Measurements from ENCODE around the gene CA6. TPM values are rescaled to one million over a fixed set of nuclear protein-coding genes. Genes with fewer than 3 reads are reported as not detected.
"Not testable (repeated sequence)": the region's sequence is repeated elsewhere in the genome, so short reads cannot be mapped to it uniquely, and the experiment has no call there.

Gene CA6
- not detected in 2 replicates for total RNA-seq

DNA sequence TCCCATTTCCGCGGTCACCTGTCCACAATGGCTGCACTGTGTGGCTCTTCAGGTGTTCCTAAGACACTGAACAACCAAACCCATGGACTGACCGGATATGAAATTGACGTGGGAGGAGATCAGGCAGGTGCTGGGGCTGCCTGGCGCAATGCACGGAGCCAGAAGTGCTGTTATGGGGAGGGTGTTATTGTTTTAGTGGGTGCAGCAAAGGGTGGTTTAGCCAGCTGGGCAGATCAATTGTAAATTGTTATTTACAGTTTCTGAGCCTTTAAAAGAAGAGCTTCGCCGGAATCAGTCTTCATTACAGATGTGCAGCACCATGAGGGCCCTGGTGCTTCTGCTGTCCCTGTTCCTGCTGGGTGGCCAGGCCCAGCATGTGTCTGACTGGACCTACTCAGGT lies at the start of gene CA6:
CA6 (plus strand) TSS at position 301 of the 400 bp plus-strand sequence; CDS start at position 320, 19 bp downstream.
- DNase-seq (ENCODE audit: low read depth in 2 of 2), result no peak

DNA sequence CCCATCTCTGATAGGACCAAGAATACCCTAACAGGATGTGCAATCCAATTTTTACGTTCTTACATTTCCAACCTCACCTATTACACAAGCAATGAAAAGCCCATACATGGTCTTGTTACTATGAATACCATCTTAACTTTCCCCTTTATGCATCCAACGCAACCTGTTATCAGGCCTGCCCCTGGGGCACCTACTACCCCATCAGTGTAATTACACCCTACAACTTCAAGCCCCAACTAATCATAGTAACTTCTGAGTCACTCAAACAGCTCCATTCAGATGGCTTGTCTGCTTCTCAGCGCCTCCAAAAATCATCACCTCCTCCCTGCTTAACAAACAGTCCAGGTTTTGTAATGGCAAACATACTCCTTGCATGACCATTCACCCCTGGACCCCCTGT lies 48.9 kb upstream of the CA6 start:
- not testable (repeated sequence) for DNase-seq (ENCODE audit: low read depth in 2 of 2)

DNA sequence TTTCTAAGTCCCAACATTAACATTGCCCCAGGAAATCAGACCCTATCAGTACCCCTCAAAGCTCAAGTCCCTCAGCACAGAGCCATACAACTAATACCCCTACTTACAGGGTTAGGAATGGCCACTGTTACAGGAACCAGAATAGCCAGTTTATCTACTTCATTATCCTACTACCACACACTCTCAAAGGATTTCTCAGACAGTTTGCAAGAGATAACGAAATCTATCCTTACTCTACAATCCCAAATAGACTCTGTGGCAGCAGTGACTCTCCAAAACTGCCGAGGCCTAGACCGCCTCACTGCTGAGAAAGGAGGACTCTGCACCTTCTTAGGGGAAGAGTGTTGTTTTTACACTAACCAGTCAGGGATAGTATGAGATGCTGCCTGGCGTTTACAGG lies 48.2 kb upstream of the CA6 start:
- DNase-seq (ENCODE audit: low read depth in 2 of 2), result not testable (repeated sequence)

DNA sequence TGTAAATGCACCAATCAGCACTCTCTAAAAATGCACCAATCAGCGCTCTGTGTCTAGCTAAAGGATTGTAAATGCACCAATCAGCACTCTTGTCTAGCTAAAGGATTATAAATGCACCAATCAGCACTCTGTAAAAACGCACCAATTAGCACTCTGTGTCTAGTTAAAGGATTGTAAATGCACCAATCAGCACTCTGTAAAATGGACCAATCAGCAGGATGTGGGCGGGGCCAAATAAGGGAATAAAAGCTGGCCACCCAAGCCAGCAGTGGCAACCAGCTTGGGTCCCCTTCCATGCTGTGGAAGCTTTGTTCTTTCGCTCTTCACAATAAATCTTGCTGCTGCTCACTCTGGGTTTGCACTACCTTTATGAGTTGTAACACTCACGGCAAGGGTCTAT lies 47.2 kb upstream of the CA6 start:
- not testable (repeated sequence) for DNase-seq (ENCODE audit: low read depth in 2 of 2)

DNA sequence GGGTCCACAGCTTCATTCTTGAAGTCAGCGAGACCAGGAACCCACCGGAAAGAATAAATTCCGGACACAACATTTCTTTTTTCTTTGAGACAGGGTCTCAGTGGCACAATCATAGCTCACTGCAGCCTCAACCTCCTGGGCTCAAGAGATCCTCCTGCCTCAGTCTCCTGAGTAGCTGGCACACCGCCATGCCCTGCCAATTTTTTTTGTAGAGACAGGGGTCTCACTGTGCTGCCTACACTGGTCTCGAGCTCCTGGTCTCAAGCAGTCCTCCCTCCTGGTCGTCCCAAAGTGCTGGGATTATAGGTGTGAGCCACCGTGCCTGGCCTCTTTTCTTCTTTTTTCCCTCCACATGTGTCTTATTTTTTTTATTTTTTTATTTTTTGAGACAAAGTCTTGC lies 46.6 kb upstream of the CA6 start:
- DNase-seq (ENCODE audit: low read depth in 2 of 2), result no peak

DNA sequence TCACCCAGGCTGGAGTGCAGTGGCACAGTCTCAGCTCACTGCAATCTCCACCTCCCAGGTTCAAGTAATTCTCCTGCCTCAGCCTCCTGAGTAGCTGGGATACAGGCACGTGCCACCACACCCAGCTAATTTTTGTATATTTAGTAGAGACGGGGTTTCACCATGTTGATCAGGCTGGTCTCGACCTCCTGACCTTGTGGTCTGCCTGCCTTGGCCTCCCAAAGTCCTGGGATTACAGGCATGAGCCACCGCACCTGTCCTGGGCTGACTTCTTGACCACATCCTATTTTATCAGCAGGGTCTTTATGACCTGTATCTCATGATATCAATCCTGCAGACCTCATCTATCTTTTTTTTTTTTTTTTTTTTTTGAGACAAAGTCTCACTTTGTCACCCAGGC lies 45.0 kb upstream of the CA6 start:
- not testable (repeated sequence) for DNase-seq (ENCODE audit: low read depth in 2 of 2)

DNA sequence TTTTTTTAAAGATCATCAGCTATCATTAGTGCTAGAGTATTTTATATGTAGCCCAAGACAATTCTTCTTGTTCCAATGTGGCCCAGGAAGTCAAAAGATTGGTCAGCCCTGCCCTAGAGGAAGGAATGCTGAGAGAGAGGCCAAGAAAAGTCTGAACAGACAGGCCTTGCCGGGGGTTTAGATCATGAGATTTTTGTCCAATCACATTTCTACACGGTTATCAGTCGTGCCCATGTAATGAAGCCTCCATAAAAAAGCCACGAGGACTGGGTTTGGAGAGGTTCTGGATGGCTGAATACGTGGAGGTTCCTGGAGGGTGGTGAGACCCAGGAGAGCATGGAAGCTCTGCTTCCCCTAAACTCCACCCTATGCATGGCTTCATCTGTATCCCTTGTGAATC lies 42.9 kb upstream of the CA6 start:
- no peak for DNase-seq (ENCODE audit: low read depth in 2 of 2)

DNA sequence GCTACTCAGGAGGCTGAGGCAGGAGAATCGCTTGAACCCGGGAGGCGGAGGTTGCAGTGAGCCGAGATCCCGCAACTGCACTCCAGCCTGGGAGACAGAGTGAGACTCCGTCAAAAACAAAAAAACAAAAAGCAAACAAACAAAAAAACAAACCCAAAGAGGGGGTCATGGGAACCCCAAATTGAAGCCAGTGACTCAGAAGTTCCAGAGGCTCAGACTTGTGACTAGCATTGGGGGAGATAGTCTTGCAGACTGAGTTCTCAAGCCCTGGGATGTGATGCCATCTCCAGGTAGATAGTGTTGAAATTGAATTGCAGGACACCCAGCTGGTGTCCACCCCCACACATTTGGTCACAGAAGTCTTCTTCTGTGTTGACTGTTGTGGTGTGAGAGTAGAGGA lies 42.3 kb upstream of the CA6 start:
- DNase-seq (ENCODE audit: low read depth in 2 of 2), result peak in 1 of 2 donors; percentile 22

DNA sequence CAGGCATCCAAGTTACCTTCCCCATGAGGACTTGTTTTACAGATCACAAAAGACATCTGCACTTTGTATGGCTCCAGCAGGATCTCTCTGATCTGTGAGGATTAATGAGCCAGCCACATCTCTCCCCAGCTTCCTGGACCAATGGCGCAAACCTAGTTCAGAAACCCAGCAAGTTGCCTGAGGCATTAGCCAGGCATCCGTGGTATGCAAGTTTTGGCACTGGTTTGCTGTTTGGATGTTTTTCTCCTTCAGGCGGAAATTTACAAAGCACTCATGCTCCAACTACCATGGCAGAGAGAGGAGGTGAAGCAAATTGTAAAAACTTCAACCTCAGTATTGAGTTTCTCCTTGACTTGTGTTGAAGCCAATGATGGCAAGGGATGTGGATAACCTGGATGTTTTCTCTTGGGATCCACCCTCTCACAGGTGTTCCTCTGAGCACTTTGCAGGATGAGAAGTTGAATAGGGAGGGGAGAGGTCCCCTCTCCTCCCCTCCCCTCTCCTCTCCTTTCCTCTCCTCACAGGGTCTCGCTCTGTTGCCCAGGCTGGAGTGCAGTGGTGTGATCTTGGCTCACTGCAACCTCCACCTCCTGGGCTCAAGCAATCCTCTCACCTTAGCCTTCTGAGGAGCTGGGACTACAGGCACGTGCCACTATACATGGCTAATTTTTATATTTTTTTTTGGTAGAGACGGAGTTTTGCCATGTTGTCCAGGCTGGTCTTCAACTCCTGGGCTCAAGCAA lies 41.6 kb upstream of the CA6 start:
- DNase-seq (ENCODE audit: low read depth in 2 of 2), result peak; percentile 43 to 83

DNA sequence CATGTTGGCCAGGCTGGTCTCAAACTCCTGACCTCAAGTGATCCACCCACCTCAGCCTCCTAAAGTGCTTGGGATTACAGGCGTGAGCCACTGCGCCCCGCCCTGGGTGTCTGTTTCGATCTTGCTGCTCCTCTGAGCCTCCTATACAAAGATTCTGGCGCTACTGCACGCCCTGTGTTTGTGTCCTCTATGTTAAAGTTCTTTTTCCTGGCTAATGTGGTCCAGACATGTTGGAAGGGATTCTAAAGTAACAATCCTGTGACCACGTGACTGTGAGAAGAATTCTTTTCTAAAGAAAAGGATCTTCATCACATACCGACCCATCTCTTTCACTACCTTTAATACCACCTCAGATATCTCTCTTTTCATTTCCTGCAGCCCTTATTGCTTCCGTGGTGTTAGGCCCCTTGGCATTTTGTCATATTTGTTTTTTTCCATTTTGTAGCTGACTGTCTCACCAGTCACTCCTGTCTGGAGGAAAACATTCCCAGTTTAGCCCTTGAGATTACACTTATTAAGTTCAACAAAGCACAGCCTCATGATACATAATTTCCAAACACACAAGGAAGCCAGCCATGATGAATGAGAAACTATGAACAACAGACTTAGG lies 40.0 kb upstream of the CA6 start:
- DNase-seq (ENCODE audit: low read depth in 2 of 2), result peak in 1 of 2 donors; percentile 16

DNA sequence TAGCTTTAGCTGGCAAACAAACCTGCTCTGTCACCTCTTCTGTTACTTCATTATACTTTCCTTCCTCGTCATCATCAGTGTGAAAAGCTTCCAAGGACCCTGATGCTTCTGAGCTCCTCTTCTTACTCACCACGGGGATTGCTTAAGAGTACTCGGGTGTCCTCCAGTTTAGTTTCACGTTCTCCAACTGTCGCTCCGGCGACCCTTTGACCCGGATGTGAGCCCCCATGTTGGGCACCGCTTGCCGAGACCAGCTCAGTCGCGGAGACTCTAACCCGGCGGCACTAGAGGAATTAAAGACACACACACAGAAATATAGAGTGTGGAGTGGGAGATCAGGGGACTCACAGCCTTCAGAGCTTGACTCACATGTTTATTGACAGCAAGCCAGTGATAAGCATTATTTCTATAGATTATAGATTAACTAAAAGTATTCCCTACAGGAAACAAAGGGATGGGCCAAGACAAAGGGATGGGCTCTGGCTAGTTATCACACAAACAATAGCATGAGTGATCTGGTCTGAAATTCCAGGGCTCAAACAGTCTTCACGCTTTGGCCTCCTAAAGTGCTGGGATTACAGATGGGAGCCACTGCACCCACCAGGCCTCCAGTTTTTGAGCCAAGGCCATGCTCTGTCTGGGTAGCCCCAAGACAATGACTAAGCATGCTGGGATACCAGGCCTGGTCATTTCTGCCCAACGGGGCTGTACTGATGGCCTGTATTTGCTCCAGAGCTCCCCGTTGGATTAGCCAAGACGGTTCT lies 37.1 kb upstream of the CA6 start:
- no peak for DNase-seq (ENCODE audit: low read depth in 2 of 2)

DNA sequence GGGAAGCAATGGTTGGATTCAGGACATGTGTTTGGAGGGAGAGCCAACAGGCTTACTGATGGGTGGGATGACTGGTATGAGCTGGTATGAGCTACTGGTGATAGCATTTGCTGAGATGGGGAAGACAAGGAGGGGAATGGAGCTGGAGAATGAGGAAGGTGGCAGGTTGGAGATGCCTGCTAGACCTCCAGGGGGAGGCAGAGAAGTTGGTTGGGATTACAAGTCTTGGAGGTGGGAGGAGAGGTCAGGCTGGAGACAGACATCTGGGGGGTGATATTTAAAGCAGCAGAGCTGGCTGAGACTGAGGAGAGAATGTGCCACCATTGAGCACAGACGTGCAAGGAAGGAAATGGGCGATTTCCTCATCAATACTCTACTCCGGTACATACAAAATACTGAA lies 35.3 kb upstream of the CA6 start:
- no peak for DNase-seq (ENCODE audit: low read depth in 2 of 2)

DNA sequence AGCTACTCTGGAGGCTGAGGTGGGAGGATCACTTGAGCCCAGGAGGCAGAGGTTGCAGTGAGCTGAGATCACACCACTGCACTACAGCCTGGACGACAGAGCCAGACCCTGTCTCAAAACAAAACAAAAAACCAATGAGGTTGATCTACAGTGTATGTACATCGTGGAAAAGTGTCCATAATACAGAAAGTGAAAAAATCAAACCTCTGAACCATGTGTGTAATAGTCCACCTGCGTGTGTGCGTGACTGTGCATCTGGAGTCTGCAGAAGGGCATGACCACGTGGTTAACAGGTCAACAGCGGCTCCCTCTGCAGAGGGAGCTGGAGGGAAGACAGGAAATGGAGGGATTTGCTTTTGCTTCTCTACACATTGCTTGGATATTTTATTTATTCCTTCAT lies 34.8 kb upstream of the CA6 start:
- peak in 1 of 2 donors; percentile 28 for DNase-seq (ENCODE audit: low read depth in 2 of 2)

DNA sequence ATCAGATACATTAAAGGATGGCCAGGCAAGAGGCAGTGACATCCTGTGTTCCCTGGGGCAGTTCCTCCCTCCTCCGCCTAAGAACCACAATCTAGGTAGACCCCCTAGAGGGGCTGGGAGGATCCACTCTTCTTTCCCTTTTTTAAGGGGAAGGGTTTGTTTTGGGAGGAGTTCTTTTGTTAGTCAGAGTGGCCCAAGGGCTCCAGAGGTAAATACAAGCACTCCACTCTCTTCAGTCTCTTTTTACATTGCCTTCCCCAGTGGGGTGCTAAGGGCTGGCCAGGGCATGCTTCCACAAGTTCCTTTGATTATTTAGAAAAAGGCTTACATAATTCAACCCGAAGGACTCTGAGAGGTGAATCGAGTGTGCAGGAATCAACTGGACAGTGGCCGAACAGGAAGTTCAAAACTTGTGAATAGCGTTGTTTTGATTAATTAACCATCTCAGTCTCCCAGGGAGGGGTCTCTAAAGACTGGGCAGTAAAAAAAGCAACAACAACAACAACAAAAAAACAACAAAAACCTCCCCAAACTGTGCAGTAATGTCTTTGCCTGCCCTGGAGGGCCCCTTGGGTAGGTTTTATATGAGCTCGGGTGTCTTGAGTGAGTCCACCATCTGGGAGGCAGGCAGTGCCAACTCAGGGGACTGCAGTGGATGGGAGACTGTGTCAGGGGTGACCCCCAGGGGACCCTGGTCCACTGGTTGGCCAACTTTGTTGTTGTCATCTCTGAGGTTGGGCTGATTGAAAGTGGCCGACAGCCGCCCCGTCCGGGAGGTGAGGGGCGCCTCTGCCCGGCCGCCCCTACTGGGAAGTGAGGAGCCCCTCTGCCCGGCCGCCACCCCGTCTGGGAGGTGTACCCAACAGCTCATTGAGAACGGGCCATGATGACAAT lies 34.0 kb upstream of the CA6 start:
- no peak for DNase-seq (ENCODE audit: low read depth in 2 of 2)

DNA sequence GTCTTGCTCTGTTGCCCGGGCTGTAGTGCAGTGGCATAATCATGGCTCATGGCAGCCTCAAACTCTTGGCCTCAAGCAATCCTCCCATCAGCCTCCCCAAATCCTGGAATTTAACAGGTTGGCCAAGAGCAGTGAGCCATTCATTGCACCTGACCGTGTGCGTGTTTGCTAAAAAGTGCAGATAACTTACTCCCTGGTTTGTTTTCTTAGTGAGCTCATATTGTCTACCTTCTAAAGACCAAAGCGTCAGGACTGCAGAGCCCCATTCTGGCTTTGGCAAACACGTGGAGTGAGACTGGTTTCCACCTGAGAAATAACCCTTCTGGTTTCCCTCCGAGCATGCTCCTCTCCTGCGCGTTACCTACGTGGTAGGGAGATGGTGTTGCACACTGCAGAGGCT lies 32.2 kb upstream of the CA6 start:
- no peak for DNase-seq (ENCODE audit: low read depth in 2 of 2)

DNA sequence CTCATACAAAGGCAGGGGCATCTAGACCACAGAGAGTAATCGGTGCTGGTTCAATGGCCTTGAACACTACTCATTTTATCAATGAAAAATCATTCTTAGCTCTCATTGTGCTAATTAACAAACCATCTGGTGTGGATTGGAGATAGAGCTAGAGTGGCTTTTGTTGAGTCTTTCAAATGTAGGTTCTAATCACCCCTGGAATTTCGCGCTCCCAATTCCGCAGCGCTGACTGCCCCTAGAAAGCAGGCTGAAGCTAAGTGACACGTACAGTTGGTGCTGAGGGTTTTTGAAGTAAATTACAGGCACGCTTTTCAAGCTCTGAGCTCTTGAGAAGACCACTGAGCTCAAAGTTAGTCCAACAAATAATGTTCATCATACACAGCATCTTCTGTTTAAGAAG lies 31.2 kb upstream of the CA6 start:
- no peak for DNase-seq (ENCODE audit: low read depth in 2 of 2)

DNA sequence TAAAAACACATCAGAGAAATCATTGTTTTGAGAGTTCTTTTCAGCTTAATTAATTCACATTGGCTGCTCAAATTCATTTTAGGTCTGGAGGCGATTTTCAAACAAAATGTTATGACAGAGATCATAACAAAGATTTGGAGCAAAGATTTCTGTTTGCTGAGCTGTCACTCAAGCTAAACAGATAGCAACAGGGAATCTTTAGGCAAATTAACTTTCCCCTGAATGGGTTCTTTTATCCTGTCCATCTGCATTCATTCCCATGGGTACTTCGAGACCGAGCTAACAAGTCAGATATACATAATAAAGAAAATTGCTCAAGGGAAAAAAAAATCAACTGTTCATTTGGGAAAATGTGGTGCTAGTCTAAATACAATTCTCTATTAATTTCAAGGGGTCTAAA lies 30.2 kb upstream of the CA6 start:
- no peak for DNase-seq (ENCODE audit: low read depth in 2 of 2)

DNA sequence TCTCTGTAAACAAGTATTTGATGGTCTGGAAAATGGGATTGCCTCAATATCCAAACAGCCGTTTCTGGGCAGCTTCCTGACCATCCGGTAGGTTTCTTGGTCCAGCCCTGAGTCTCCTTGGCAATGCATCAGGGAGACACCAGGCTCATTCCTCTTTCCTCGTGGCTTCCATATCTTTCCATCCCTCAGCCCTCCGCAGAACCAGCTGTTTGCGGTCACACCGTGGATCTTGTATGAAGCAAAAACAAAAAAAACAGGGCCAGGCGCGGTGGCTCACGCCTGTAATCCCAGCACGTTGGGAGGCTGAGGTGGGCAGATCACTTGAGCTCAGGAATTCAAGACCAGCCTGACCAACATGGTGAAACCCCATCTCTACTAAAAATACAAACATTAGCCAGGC lies 28.1 kb upstream of the CA6 start:
- not testable (repeated sequence) for DNase-seq (ENCODE audit: low read depth in 2 of 2)

DNA sequence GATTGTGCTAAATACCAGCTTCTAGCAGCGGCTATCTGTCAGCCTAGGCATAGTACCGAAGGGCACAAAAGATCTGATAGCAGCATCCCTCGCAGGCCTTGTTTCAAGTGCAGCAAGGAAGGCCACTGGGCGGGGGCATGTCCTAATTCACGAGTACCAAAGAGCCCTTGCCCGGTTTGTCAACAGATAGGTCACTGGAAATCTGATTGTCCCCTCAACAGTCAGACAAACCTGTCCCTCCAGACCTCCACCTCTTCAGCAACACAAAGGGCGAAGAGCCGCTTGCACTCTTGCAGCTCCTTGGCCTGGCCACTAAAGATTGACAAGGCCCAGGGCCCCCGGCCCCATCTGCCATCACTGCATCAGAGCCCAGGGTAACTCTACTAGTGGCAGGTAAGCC lies 22.7 kb upstream of the CA6 start:
- no peak for DNase-seq (ENCODE audit: low read depth in 2 of 2)

DNA sequence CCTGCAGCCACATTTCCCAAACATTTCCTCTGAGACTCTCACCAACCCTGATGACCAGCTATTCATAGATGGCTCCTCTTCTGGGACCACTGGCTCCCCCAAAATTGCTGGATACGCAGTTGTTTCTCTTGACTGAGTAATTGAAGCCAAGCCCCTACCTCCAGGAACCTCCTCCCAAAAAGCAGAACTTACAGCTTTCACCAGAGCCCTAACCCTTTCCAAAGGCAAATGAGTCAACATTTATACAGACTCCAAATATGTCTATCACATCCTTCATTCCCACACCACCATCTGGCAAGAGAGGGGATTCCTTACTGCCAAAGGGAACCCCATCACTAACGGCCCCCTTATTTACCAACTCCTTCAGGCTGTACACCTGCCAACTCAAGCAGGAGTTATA lies 20.3 kb upstream of the CA6 start:
- no peak for DNase-seq (ENCODE audit: low read depth in 2 of 2)

DNA sequence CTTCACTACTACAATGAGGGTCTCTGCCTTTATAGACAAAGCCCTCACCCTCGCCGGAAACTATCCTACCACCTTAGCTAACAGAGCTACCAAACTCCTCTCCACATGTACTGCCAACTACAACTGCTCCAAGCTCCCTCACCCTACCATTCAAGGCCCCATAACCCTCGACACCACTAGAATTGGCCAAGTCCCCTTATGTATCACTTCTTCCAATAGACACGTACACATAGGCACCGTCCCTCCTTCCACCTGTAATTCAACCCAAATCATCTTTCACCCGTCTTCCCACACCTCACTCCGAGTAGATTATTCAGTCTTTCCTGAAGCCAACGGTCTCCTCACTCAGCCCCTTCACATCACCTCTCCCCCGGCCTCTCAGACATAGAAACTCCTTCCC lies 19.7 kb upstream of the CA6 start:
- DNase-seq (ENCODE audit: low read depth in 2 of 2), result no peak

Measured in dermis microvascular lymphatic vessel endothelial cell (primary cell).